Hepatocyte (in vitro differentiated cells): ENCODE measurements around the gene XXYLT1. TPM values are rescaled to one million over a fixed set of nuclear protein-coding genes. Genes with fewer than 3 reads are reported as not detected.

Source experiments
- DNase-seq: peaks from one replicate; pipeline ENCODE4 v3.0.0-alpha.2; 2016; ENCODE audit warnings: low spot score
- H2AFZ ChIP-seq: fragments of 200-600 bp; sonication (generic); 2 replicates; pipeline ENCODE4 v1.6.0; 2016; ENCODE audit warnings: antibody characterized with exemption, mild to moderate bottlenecking
- H3K27ac ChIP-seq: fragments of 200-600 bp; sonication (generic); 2 replicates; pipeline ENCODE4 v1.5.1; 2016; ENCODE audit warnings: mild to moderate bottlenecking
- H3K27me3 ChIP-seq: fragments of 200-600 bp; sonication (generic); 2 replicates; pipeline ENCODE4 v1.6.1; 2016
- H3K36me3 ChIP-seq: fragments of 200-600 bp; sonication (generic); replicated peaks from 2 replicates; pipeline ENCODE4 v1.5.1; 2016; ENCODE audit warnings: low read depth; ENCODE audit not compliant: insufficient read depth
- H3K4me1 ChIP-seq: fragments of 200-600 bp; sonication (generic); 2 replicates; pipeline ENCODE4 v1.5.1; 2016; ENCODE audit warnings: mild to moderate bottlenecking, moderate library complexity; ENCODE audit not compliant: insufficient read depth
- H3K4me2 ChIP-seq: fragments of 200-600 bp; sonication (generic); 2 replicates; pipeline ENCODE4 v1.6.0; 2016
- H3K4me3 ChIP-seq: fragments of 200-600 bp; sonication (generic); 2 replicates; pipeline ENCODE4 v1.5.1; 2016; ENCODE audit warnings: mild to moderate bottlenecking
- H3K79me2 ChIP-seq: fragments of 200-600 bp; sonication (generic); 2 replicates; pipeline ENCODE4 v1.6.0; 2017; ENCODE audit warnings: mild to moderate bottlenecking
- H3K9me2 ChIP-seq: fragments of 200-600 bp; sonication (generic); replicated peaks from 2 replicates; pipeline ENCODE4 v1.6.0; 2017; ENCODE audit warnings: mild to moderate bottlenecking; ENCODE audit not compliant: insufficient read depth
- H3K9me3 ChIP-seq: fragments of 200-600 bp; sonication (generic); 2 replicates; pipeline ENCODE4 v1.5.1; 2016; ENCODE audit warnings: low read depth, mild to moderate bottlenecking
- H4K20me1 ChIP-seq: fragments of 200-600 bp; sonication (generic); 2 replicates; pipeline ENCODE4 v1.6.0; 2016; ENCODE audit warnings: mild to moderate bottlenecking; ENCODE audit not compliant: insufficient read depth, poor library complexity, severe bottlenecking
- EZH2 ChIP-seq: fragments of 200-600 bp; sonication (generic); IDR thresholded peaks from 2 replicates; pipeline ENCODE4 v1.6.1; 2016; ENCODE audit warnings: antibody characterized with exemption, mild to moderate bottlenecking, borderline replicate concordance
- EZH2phosphoT487 ChIP-seq: fragments of 200-600 bp; sonication (generic); IDR thresholded peaks from one replicate; pipeline ENCODE4 v1.6.1; 2018; ENCODE audit warnings: antibody characterized with exemption, mild to moderate bottlenecking, low read depth, moderate library complexity; ENCODE audit not compliant: unreplicated experiment, severe bottlenecking
- WGBS: methylation state at CpG from one replicate; pipeline ENCODE4 v1.1.6; 2016; ENCODE audit warnings: low lambda C conversion rate; ENCODE audit errors: missing lambda C conversion rate; 5-methylcytosine and 5-hydroxymethylcytosine counted together
- polyA plus RNA-seq: library from polyadenylated mRNA; unstranded; fragments of >200 nt; fragmentation: Nextera tagmentation; extraction: Ambion mirVana; gene quantifications from 2 replicates; pipeline ENCODE4 v1.2.1, GENCODE V29; 2016
- total RNA-seq: library from RNA; depleted of rRNA; stranded (reverse); fragments of >200 nt; gene quantifications from 2 replicates; pipeline ENCODE4 v1.2.3, GENCODE V29; 2014
- TF ChIP-seq, protein P1 (sequence below): fragments of 200-600 bp; sonication (generic); IDR thresholded peaks from 2 replicates; pipeline ENCODE4 v1.5.1; 2016; ENCODE audit warnings: antibody characterized with exemption, mild to moderate bottlenecking; ENCODE audit not compliant: poor library complexity

Gene XXYLT1
- total and polyA plus RNA-seq, 2 experiments from 2014 or later, result 20.9 to 25.6 TPM

DNA sequence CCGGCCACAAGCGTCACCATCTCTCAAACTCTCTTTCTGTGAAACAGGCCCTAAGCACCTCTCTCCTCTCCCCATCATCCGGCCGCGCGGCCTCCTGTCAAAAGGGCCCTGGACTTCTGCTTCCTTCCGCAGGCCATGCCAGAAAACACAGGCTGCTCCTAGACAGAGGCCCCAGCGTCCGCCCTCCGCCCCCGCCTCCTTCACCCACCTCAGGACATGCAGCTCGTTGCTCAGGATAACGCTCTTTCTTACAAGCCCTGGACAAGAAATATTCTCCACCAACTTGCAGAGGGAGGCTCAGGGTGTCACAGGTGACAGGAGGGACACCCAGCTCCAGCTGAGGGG lies 212.0 kb downstream of the XXYLT1 start:
- WGBS, result 92% methylated on average over 13 of the region's 13 CpGs
- H3K27ac ChIP-seq, result no peak overlapping the region

DNA sequence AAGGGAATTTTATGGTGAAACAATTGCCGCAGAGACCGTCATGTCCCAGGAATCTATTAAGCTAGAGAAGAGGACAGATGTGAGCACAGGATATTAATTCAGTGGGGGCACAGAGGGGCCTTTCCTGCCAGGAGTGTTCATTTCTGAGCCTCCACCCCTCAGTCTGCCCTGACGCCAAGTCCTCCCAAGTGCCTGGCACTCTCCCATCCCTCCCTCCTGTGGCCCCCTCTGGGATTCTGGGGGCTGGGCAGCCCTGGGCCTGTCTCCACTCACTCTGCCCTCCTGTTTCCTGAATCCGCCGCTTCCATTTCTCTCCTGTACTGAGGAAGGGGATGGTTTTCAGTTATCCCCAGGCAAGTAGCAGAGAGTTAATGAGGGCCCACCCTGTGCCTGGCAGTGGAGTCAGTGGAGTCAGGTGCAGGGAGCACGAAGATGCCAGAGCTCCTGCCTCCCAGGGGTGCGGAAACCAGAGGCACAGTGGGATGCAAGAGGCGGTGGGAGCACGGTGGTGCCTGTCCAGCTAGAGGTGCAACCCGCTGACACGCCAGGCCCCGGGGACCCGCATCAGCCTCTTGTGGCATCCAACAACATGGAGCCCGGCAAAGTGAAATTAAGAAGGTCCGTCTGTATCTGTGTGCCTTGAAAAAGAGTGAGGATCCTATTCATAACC lies 212.5 kb downstream of the XXYLT1 start:
- WGBS, result 95% methylated on average over 15 of the region's 15 CpGs
- H3K27ac ChIP-seq, result no peak overlapping the region

More for the DNA sequence above, 212.0 kb downstream of the XXYLT1 start:
- Histone ChIP-seq H3K9me2 (no peaks in the 10 kb centered on the region), H3K4me3 (no peak overlapping the region), H3K4me1 (peaks cover under 1% of the 10 kb centered on the region), H4K20me1 (no peaks in the 10 kb centered on the region), H2AFZ (no peak overlapping the region), H3K36me3 (no peaks in the 10 kb centered on the region), H3K79me2 (no peaks in the 10 kb centered on the region), H3K4me2 (no peak overlapping the region), H3K27me3 (no peaks in the 10 kb centered on the region), H3K9me3 (no peaks in the 10 kb centered on the region)
- TF ChIP-seq EZH2, result no peak
- no peak for TF ChIP-seq EZH2phosphoT487
- TF ChIP-seq, protein P1, sequence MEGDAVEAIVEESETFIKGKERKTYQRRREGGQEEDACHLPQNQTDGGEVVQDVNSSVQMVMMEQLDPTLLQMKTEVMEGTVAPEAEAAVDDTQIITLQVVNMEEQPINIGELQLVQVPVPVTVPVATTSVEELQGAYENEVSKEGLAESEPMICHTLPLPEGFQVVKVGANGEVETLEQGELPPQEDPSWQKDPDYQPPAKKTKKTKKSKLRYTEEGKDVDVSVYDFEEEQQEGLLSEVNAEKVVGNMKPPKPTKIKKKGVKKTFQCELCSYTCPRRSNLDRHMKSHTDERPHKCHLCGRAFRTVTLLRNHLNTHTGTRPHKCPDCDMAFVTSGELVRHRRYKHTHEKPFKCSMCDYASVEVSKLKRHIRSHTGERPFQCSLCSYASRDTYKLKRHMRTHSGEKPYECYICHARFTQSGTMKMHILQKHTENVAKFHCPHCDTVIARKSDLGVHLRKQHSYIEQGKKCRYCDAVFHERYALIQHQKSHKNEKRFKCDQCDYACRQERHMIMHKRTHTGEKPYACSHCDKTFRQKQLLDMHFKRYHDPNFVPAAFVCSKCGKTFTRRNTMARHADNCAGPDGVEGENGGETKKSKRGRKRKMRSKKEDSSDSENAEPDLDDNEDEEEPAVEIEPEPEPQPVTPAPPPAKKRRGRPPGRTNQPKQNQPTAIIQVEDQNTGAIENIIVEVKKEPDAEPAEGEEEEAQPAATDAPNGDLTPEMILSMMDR, result no peak
- no peak for DNase-seq

DNA sequence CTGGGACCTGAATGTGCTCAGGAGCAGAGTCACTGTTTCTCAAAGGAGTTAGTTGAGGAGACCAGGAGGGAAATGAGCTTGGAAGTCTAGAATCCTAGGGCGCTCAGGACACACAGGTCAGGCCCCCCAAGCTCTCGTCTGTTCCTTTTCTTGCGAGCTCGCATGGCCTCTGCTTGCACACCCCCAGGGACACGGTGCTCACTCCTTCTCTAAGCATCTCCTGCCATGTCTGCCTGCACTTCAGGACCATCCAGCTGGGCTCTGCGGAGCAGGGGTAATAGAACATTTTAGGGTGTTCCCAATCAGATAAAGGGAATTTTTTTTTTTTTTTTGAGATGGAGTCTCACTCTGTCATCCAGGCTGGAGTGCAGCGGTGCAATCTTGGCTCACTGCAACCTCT lies 213.2 kb downstream of the XXYLT1 start:
- H4K20me1 ChIP-seq, result no peaks in the 10 kb centered on the region
- no peak overlapping the region for H3K4me2 ChIP-seq
- no peaks in the 10 kb centered on the region for H3K36me3 ChIP-seq
- H3K4me1 ChIP-seq, result no peaks in the 10 kb centered on the region
- H3K4me3 ChIP-seq, result no peak overlapping the region
- no peak for DNase-seq
- WGBS, result 97% methylated on average over 7 of the region's 7 CpGs
- no peaks in the 10 kb centered on the region for H3K9me3 ChIP-seq
- H3K79me2 ChIP-seq, result no peaks in the 10 kb centered on the region
- H3K27ac ChIP-seq, result no peak overlapping the region
- H3K9me2 ChIP-seq, result no peaks in the 10 kb centered on the region
- no peaks in the 10 kb centered on the region for H3K27me3 ChIP-seq
- TF ChIP-seq, protein P1, result no peak
- TF ChIP-seq EZH2 (no peak), EZH2phosphoT487 (no peak)
- H2AFZ ChIP-seq, result no peak overlapping the region

More for the DNA sequence above, 212.5 kb downstream of the XXYLT1 start:
- H3K4me2 ChIP-seq, result no peak overlapping the region
- H3K79me2 ChIP-seq, result no peaks in the 10 kb centered on the region
- no peaks in the 10 kb centered on the region for H3K36me3 ChIP-seq
- DNase-seq, result no peak
- no peaks in the 10 kb centered on the region for H3K4me1 ChIP-seq
- H3K9me2 ChIP-seq, result no peaks in the 10 kb centered on the region
- H4K20me1 ChIP-seq, result no peaks in the 10 kb centered on the region
- H3K9me3 ChIP-seq, result no peaks in the 10 kb centered on the region
- no peaks in the 10 kb centered on the region for H3K27me3 ChIP-seq
- H2AFZ ChIP-seq, result no peak overlapping the region
- TF ChIP-seq, protein P1, result no peak
- no peak for TF ChIP-seq EZH2phosphoT487
- TF ChIP-seq EZH2, result no peak
- no peak overlapping the region for H3K4me3 ChIP-seq

DNA sequence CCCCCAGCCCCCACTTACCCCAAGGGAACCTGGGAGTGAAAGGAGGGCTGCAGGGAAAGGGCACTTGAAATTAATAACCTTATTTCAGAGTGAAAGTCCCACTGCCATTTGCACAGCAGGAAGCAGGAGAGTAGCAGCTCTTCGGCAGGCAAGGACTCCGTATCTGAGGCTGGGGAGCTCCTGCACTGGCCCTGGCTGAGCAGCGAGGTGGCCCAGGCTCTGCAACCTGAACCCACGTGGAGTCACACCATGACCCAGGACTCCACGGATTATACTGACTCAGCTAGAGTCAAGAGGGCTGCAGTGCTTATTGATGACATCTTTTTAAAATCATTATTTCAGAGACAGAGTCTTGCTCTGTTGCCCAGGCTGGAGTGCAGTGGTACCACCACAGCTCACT lies 214.5 kb downstream of the XXYLT1 start:
- H3K27ac ChIP-seq, result no peak overlapping the region
- no peaks in the 10 kb centered on the region for H3K79me2 ChIP-seq
- H2AFZ ChIP-seq, result no peak overlapping the region
- no peaks in the 10 kb centered on the region for H3K27me3 ChIP-seq
- no peak for DNase-seq
- H3K4me3 ChIP-seq, result no peak overlapping the region
- 81% methylated on average over 5 of the region's 5 CpGs for WGBS
- no peak overlapping the region for H3K4me2 ChIP-seq
- no peaks in the 10 kb centered on the region for H3K4me1 ChIP-seq
- H3K9me3 ChIP-seq, result no peaks in the 10 kb centered on the region
- TF ChIP-seq, protein P1, result no peak
- no peak for TF ChIP-seq EZH2
- TF ChIP-seq EZH2phosphoT487, result no peak
- H4K20me1 ChIP-seq, result no peaks in the 10 kb centered on the region
- no peaks in the 10 kb centered on the region for H3K9me2 ChIP-seq
- H3K36me3 ChIP-seq, result no peaks in the 10 kb centered on the region
